SK-N-SH treated with all-trans-retinoic acid at 6 μM for 48 hours (cell line): ENCODE measurements around the gene TMEM132D.

Source experiments
- BACH2 ChIP-seq: fragments of 250-450 bp; sonication (Bioruptor Pico); IDR thresholded peaks from 2 replicates; pipeline ENCODE4 v1.9.0; 2021; ENCODE audit warnings: mild to moderate bottlenecking, borderline replicate concordance
- CSDC2 ChIP-seq: fragments of 250-450 bp; sonication (Bioruptor Pico); IDR thresholded peaks from 2 replicates; pipeline ENCODE4 v1.5.0; 2020; ENCODE audit warnings: mild to moderate bottlenecking, moderate library complexity
- GLIS3 ChIP-seq: fragments of 250-450 bp; sonication (Bioruptor Pico); IDR thresholded peaks from 2 replicates; pipeline ENCODE4 v1.5.0; 2020; ENCODE audit warnings: mild to moderate bottlenecking, moderate library complexity
- OSR1 ChIP-seq: fragments of 250-450 bp; sonication (Bioruptor Pico); IDR thresholded peaks from 2 replicates; pipeline ENCODE4 v1.8.0; 2022; ENCODE audit warnings: moderate library complexity, mild to moderate bottlenecking, inconsistent platforms
- PATZ1 ChIP-seq: fragments of 250-450 bp; sonication (Bioruptor Pico); IDR thresholded peaks from 2 replicates; pipeline ENCODE4 v1.8.0; 2020; ENCODE audit warnings: mild to moderate bottlenecking, moderate library complexity, borderline replicate concordance
- POU6F1 ChIP-seq: fragments of 250-450 bp; sonication (Bioruptor Pico); IDR thresholded peaks from 2 replicates; pipeline ENCODE4 v1.8.0; 2021; ENCODE audit warnings: low read depth, mild to moderate bottlenecking, moderate library complexity, borderline replicate concordance
- PPARA ChIP-seq: fragments of 250-450 bp; sonication (Bioruptor Pico); IDR thresholded peaks from 2 replicates; pipeline ENCODE4 v1.5.0; 2020; ENCODE audit warnings: mild to moderate bottlenecking, borderline replicate concordance
- RARB ChIP-seq: fragments of 250-450 bp; sonication (Bioruptor Pico); IDR thresholded peaks from 2 replicates; pipeline ENCODE4 v1.8.0; 2021; ENCODE audit warnings: mild to moderate bottlenecking, moderate library complexity
- SNAI2 ChIP-seq: fragments of 250-450 bp; sonication (Bioruptor Pico); IDR thresholded peaks from 2 replicates; pipeline ENCODE4 v1.5.0; 2020; ENCODE audit warnings: mild to moderate bottlenecking, moderate library complexity
- TCF4 ChIP-seq: fragments of 250-450 bp; sonication (Bioruptor Pico); IDR thresholded peaks from 2 replicates; pipeline ENCODE4 v1.8.0; 2021; ENCODE audit warnings: mild to moderate bottlenecking, moderate library complexity, borderline replicate concordance
- TF ChIP-seq, protein P1 (sequence below): fragments of 250-450 bp; sonication (Bioruptor Pico); IDR thresholded peaks from 2 replicates; pipeline ENCODE4 v1.5.1; 2021; ENCODE audit warnings: mild to moderate bottlenecking, moderate library complexity

DNA sequence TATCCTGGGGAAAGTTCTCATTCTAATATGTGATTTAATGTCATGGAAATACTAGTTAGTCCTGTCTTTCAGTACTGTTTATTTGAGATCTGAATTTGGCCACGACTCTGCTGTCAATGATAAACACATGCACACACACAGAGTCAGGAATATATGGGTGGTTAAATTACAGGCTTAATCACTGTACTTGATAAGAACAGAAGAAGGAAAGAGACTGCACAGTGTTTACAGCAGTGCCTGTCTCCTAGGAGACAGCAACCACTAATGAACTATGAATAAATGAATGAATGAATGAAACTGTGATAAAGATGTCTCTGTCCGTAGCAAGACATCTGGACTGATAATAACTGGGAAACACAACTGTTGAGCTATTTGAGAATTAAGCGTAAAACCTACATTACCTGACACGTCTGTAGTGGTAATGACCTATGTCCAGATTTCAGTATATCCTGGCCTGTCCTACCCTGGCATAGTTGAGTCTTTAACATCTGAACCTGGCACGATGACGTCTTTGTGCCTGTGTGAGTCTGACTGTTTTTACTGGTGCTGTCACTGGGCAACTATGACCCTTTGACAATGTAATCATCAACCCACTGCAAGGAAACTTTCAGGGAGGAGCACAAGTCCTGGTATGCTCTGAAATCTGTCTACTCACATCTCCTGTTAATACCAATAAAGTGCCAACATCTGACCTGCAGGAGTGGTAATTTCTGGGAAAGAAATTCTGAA lies 524.6 kb downstream of the TMEM132D start:
- no peak for TF ChIP-seq OSR1 (CRISPR knock-in tag)
- TF ChIP-seq PPARA (CRISPR knock-in tag) = no peak
- no peak for TF ChIP-seq PATZ1
- TF ChIP-seq TCF4 = no peak
- no peak for TF ChIP-seq GLIS3 (CRISPR knock-in tag)
- TF ChIP-seq, protein P1, sequence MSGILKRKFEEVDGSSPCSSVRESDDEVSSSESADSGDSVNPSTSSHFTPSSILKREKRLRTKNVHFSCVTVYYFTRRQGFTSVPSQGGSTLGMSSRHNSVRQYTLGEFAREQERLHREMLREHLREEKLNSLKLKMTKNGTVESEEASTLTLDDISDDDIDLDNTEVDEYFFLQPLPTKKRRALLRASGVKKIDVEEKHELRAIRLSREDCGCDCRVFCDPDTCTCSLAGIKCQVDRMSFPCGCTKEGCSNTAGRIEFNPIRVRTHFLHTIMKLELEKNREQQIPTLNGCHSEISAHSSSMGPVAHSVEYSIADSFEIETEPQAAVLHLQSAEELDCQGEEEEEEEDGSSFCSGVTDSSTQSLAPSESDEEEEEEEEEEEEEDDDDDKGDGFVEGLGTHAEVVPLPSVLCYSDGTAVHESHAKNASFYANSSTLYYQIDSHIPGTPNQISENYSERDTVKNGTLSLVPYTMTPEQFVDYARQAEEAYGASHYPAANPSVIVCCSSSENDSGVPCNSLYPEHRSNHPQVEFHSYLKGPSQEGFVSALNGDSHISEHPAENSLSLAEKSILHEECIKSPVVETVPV = no peak
- no peak for TF ChIP-seq POU6F1 (CRISPR knock-in tag)
- TF ChIP-seq SNAI2 = no peak
- TF ChIP-seq RARB (CRISPR knock-in tag) = no peak
- TF ChIP-seq CSDC2 (CRISPR knock-in tag) = no peak
- TF ChIP-seq BACH2 (CRISPR knock-in tag) = no peak
